HG03097 (cell line): ENCODE measurements around the gene NOC2L.
"Not testable (repeated sequence)": the region's sequence is repeated elsewhere in the genome, so short reads cannot be mapped to it uniquely, and the experiment has no call there.

ENCODE experiments used
- ATAC-seq: cut with Tn5 transposase; IDR thresholded peaks from one replicate; pipeline ENCODE4 v1.9.1; 2021; ENCODE audit not compliant: unreplicated experiment, low FRiP score

NOC2L gene

DNA sequence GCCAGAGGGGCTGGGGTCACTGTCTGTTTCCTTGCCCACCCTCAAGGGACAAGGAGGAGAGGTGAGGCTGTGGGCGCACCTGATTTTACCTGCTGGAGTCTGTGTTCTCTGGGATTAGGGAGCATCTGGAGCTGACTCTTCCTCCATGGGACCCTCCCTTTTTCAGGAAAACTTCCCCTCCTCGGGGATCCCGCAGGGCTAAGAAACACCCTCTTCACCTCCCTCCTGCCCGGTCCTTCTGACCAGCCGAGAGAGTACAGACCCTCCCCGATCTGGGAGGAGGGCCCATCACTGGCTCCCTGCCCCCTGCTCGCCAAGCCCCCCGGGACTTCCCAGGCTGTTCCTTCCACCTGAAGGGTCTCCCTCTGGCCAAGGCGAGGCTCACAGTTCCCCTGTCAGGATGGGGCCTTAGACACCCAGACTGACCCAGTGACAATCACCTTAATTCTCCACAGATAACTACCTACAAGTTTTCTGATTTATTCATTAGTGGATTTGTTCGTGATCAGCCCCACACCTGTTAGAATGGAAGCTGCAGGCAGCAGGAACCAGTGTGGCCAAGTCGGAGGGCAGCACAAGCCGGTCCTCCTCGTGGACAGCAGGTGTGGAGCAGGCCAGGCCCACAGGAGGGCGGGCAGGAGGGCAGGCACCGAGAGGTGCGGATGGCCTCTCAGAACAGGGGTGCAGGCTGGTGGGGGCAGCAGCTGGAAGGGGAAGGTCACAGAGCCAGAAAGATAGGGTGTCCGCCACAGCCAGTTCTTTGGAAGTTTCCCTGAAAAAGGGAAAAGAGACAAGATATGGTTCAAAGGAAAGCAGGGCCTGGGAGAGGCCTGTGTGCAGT is 51.2 kb downstream of the NOC2L start:
- no peak for ATAC-seq

DNA sequence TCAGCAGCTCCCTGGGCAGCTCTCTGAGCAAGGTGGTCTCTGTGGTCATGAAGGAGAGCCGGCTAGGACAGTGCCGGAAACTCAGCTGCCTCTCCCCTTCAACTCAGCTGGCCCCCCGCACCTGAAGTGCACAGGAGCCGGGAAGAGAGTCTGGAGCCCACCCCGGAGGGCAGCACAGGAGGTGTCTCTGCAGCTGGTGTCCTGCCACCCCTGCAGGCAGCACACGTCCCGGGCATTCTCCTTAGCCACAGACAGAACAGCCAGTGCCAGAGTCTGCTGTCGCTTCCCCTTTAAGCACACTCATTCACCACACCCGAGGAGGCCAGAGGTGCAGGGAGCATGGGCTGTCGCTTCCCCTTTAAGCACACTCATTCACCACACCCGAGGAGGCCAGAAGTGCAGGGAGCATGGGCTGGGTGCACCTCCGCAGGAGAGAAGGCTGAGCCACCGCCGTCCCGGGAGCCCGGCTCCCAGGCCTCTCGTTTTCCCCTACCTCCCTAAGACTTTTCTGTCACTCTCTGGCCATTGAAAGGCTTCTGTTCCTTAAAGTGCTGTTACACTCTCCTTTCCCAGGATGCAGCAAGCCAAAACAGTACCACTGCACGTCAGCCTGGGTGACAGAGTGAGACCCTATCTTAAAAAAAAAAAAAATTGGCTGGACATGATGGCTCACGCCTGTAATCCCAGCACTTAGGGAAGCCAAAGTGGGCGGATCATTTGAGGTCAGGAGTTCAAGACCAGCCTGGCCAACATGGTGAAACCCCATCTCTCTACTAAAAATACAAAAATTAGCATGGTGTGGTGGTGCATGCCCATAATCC is 52.2 kb downstream of the NOC2L start:
- ATAC-seq, result no peak

DNA sequence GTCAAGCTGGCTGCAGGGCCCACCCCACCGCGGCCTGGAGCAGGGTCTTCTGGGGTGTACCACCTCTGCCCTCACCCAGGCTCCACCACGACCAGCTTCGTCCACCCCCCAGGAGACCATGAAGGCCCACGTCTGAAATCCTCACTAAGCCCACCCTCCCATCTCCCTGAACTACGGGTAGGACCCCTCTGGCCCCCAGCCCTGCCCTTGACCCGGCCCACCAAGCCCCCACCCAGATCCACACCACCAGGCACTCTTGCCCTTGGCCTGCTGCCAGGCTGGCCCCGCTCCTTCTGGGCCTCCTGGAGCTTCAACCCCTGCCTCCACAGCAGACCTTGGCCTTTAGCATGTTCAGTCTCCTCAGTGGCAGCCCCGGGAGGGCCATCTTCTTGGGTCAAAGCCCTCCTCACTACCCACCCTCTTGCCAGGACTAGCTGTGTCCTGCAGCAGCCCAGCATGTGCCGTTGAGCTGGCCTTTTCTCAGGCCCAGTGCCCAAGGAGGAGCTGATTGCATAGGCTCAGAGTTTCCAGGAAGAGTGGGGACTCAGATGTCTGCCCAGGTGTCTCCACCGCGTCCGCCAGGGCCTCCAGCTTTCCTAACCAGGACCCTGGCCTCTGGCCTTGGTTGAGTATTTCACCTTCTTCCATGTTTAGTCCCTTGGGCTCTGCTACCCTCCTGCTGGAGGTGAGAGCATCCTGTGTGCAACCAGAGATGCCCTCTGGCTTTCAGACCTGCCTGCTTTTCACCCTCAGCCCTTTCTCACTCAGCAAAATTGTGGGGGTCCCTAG is 53.1 kb downstream of the NOC2L start:
- ATAC-seq, result no peak

DNA sequence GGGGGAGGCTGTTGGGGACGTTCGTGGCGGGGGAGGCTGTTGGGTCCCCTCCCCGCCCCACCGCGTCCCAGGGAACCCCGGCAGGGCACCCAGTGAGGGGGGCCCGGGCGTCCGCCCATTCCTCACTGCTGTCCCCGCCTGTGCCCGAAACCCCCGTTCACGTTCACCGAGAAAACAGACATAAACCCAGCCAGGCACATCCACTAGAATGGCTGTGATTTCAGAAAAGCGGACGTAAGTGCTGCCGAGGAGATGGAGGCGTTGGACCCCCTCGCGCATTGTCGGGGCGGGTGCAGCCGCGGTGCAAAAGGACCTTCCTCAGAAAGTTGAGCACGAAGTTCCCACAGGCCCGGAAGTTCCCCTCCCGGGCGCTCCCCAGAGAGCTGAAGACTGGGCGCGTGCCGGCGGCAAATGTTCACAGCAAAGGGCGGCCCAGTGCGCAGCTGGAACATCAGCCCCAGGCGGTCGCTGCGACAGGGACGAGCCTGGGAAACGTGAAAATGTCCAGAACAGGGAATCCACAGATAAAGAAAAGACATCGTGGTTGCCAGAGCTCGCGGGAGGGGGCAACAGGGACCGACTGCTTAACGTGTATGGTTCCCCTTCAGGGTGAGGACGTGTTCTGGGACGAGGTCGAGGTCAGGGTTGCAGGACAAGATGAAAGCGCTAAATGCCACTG is 53.8 kb downstream of the NOC2L start:
- no peak for ATAC-seq

DNA sequence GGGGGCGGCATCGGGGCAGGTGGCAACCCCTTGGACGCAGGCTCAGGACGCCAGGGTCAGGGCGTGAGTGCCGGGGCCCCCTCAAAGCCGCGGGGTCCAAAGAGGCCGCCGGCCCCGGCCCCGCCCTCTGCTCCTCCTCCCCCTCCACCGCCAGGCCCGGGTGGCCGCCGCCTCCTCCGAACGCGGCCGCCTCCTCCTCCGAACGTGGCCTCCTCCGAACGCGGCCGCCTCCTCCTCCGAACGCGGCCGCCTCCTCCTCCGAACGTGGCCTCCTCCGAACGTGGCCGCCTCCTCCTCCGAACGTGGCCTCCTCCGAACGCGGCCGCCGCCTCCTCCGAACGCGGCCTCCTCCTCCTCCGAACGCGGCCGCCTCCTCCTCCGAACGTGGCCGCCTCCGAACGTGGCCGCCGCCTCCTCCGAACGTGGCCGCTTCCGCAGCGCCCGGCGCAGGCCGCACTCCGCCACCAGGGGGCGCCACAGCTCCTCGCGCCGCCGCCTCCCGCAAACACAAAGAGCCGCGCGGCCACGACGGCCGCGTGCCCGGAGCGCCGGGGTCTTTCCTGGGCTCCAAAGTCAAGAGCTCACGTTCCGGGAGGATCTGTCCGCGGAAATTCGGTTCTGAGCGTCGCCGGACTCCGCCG is 54.6 kb downstream of the NOC2L start:
- no peak for ATAC-seq

DNA sequence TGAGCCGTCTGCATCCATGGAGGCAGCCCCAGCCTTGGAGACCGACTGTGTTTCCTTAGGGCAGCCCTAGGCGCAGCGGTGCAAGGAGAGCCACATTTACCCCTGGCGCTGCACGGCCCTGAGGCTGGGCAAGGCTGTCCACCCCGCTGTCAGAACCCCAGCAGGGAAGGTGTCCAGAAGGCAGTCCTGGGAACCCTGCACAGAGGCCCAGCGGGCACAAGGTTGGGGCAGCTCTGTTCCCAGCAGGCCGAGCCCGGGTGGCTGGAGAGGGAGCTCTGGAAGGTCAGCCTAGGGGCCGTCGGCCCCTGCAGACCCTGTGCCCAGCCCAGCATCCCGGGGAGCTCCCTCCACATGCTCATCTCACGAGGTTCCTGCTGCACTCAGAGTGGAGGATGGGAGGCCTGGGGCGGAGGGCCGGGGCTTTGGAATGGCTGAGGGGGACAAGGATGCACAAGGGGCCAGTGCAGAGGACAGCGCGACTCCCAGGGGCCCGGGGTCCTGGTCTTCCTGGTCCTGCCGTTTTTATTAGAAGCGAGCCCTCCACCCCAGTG is 55.3 kb downstream of the NOC2L start:
- no peak for ATAC-seq

DNA sequence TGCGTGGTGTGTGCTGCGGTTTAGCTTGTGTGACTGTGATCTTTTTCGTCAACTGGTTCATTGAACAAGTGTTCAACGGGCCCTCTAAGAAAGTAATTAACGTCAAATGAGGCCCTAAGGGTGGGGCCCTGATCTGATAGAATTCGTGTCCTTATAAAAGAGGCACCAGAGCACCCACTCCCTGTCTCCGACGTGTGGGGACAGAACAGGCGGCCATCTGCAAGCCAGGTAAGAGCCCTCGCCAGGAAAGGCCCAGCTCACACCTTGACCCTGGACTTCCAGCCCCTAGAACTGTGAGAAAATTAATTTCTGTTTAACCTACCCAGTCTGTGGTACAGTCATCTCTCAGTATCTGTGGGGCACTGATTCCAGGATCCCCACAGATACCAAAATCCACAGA is 55.8 kb downstream of the NOC2L start:
- ATAC-seq, result no peak

DNA sequence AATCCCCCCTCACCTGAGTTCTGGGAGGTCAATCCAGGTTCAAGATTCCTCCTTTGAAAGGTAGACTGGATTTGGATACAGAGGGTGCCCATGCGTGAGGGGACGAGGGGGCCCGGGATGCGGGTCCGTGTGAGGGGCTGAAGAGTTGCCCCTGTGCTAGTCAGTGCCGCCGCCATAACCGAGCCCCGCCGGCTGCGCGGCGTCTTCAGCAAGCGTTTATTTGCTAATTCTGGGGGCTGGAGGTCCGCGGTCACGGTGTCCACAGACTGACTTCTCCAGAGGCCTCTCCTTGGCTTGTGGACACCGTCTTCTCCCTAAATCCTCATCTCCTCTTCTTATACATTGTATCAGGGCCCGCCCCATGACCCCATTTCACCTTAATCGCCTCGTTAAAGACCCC is 56.3 kb downstream of the NOC2L start:
- no peak for ATAC-seq

DNA sequence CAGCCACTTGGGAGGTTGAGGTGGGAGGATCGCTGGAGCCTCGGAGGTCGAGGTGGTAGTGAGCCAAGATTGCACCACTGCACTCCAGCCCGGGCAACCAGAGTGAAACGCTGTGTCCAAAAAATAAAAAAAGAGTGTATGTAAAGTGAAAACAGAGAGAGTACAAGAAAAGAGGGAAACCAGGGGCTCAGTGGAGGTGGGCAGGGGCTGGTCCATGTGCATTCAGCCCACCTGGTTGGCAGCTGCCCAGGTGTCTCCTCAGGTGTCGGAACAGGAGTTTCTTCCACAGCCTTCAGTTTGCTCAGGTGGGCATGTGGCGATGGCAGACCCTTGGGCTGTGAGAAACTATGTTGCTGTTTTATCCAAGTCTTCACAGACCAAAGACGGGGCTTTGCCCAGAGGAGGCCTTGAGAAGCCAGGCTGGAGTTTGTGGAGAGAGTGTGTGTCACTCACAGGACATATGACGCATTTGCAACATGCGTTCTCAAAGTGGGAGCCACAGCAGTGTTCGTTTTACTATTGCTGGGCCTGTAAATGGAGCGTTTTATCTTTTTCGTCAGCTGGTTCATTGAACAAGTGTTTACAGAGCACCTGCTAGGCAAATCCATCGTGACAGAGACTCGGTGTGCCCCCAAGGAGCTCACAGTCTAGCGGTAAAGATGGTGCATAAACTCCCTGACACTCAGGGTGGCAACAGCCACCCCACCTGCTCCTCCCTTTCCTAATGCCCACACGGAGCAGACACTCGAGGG is 57.8 kb downstream of the NOC2L start:
- no peak for ATAC-seq

DNA sequence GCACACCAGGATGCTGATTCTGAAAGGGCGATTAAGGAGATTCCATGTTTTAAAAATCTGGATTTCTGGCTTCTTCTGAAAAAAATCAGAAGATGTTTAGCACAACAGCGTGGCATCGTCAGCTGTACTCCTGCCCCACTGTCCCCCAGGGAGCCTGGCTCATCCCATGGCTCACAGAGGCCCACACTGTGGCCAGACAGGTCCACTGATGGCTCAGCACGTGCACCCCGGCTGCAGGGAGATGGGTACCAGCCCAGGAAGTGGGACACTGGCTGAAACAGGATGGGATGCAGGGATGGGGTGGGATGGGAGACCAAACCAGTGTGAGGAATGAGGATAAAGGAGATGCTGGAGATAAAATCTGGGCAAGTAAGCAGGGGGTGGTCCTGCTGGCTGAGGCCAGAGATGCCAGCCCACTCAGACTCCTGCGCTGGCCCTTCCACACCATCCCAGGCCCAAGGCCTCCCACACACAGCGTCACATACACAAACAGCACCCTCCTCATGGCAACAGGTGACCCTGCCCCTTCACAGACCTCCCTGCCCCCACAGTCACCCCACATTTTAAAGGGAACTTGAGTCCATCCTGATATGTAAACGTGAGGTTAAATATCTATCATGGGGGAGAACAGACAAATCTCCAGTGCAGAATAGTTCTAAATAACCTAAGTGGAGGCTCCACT is 59.3 kb downstream of the NOC2L start:
- ATAC-seq, result no peak

DNA sequence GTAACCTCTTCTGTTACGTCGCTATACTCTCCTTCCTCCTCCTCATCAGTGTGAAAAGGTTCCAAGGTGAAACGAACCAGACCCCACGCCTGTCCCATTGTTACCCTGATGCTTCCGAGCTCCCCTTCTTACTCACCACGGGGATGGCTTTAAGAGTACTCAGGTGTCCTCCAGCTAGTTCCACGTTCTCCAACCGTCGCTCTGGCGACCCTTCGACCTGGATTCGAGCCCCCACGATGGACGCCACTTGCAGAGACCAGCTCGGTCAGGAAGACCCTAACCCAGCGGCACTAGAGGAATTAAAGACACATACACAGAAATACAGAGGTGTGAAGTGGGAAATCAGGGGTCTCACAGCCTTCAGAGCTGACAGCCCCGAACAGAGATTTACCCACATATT is 61.1 kb downstream of the NOC2L start:
- not testable (repeated sequence) for ATAC-seq

DNA sequence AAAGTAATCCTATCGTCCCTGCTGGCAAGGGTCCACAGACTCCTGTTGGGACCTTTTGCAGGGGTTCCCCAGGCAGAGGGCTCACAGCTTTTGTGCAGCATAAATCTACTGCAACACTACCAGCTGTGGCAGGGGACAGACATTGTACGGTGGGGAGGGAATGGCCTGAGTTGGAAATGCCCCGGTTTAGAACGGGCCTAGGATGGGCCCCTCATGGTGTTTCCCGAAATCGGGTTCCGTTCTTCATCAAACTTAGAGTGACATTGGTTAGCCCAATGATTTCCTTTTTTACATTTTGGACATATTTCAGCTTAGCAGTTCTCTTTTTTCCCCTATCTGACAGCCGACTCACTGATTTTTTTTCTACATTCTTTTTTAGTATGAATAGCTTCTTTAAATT is 61.8 kb downstream of the NOC2L start:
- no peak for ATAC-seq
